Mucosa of stomach (tissue), 1 donor: ENCODE data around the gene CRISPLD2.
A peak's percentile ranks its signal among the peaks of the same experiment; 100 is the strongest.

Experiments
- H3K27me3 ChIP-seq: one replicate; pipeline ENCODE4 v1.7.0; 2013; ENCODE audit warnings: mild to moderate bottlenecking, low read length; ENCODE audit not compliant: control insufficient read depth, insufficient read depth
- H3K36me3 ChIP-seq: one replicate; pipeline ENCODE4 v1.7.0; 2013; ENCODE audit warnings: low read length; ENCODE audit not compliant: control insufficient read depth, insufficient read depth
- H3K4me1 ChIP-seq: one replicate; pipeline ENCODE4 v1.7.0; 2013; ENCODE audit warnings: mild to moderate bottlenecking, low read length; ENCODE audit not compliant: control insufficient read depth, insufficient read depth
- H3K4me3 ChIP-seq: one replicate; pipeline ENCODE4 v1.7.0; 2013; ENCODE audit warnings: low read length
- H3K9ac ChIP-seq: one replicate; pipeline ENCODE4 v1.7.0; 2013; ENCODE audit warnings: mild to moderate bottlenecking, low read length, moderate library complexity
- H3K9me3 ChIP-seq: one replicate; pipeline ENCODE4 v1.7.0; 2013; ENCODE audit warnings: mild to moderate bottlenecking, low read length, moderate library complexity; ENCODE audit not compliant: control insufficient read depth
- donor health status: Pancreatic carcinoma.

The CRISPLD2 gene

DNA sequence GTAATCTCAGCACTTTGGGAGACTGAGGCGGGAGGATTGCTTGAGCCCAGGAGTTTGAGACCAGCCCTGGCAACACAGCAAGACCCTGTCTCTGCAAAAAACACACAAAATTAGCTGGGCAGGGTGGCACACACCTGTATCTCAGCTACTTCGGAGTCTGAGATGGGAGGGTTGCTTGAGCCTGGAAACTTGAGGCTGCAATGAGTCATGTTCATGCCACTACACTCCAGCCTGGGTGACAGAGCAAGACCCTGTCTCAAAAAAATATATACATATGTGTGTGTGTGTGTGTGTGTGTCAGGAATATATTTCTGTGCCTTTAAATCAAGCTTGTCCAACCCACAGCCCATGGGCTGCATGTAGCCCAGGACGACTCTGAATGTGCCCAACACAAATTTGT is 55.2 kb downstream of the CRISPLD2 start:
- no peaks in the 10 kb centered on the region for H3K27me3 ChIP-seq
- peaks cover 20% of the 10 kb centered on the region for H3K4me1 ChIP-seq
- no peaks in the 10 kb centered on the region for H3K9me3 ChIP-seq
- no peak overlapping the region for H3K9ac ChIP-seq
- no peak overlapping the region for H3K4me3 ChIP-seq
- H3K36me3 ChIP-seq: no peaks in the 10 kb centered on the region

- Histone ChIP-seq H3K9me3 (no peaks in the 10 kb centered on the region), H3K36me3 (no peaks in the 10 kb centered on the region), H3K4me1 (peaks cover 25% of the 10 kb centered on the region), H3K4me3 (no peak overlapping the region), H3K9ac (no peak overlapping the region), H3K27me3 (no peaks in the 10 kb centered on the region)
Observed at GRCh38 chr16:84875846-84876245, 56.1 kb downstream of the CRISPLD2 start.

GRCh38 chr16:84876873-84877606 is 57.3 kb downstream of the CRISPLD2 start:
- Histone ChIP-seq H3K9ac (peak overlapping the region; percentile 18), H3K9me3 (no peaks in the 10 kb centered on the region), H3K27me3 (no peaks in the 10 kb centered on the region), H3K36me3 (no peaks in the 10 kb centered on the region), H3K4me3 (no peak overlapping the region), H3K4me1 (peaks cover 25% of the 10 kb centered on the region)

DNA sequence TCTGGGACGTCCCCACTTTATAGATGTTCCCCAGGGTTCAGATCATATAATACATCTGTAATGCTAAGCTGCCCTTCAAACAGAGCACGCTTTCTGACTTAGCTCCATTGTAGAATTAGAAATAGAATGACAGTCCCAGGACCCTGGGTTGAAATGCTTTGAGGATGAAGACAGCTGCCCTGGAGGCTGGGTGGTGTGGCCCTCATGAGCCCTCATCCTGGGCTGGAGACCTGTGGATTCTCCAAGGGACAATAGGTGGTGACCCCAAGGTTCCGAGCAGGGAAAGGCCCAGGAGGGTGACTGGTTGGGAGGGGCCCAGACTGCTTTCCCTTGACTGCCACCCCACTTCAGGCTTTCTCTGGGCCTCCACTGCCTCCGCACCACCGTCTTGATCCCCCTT is 59.0 kb downstream of the CRISPLD2 start:
- H3K9me3 ChIP-seq: no peaks in the 10 kb centered on the region
- no peaks in the 10 kb centered on the region for H3K27me3 ChIP-seq
- no peak overlapping the region for H3K4me3 ChIP-seq
- H3K9ac ChIP-seq: no peak overlapping the region
- H3K4me1 ChIP-seq: peaks cover 33% of the 10 kb centered on the region
- no peaks in the 10 kb centered on the region for H3K36me3 ChIP-seq

DNA sequence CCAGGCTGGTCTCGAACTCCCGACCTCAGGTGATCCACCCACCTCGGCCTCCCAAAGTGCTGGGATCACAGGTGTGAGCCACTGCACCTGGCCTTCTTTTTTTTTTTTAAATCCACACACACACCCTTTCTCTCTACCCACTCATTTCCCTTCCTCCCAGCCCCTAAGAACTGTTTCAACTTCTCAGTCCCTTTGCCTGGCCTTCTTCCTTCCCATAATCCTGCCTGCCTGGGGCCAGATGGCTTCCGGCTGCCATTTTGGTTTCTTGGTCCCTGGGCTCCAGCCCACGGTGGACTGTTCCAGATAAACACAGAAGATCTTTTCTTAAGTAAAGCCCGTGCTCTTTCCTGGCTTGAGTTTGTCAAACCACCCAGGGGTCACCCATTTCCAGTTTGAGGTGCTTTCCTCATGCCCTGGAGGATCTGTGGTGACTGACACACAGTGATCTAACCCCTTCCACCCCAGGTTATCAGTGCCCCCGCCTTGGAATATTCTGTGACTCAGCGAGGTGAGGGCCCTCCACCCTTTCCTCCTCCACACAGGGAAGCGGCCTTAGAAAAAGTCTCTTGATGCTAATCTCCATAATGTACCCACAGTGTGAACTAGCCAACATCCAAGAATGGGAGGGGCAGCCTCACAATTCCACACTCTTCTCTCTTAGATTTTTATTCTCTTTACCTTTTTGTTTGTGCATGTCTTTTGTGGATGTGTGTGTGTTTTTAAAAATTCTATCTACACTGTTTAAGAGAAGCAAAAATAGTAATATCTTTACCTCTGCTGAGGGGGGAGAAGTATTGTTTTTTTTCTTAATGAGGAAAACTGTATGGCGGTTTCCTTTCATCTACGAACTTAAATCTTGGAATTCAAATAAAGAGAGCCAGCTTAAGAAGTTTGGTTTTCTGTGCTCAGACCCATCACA is 60.0 kb downstream of the CRISPLD2 start:
- Histone ChIP-seq H3K27me3 (no peaks in the 10 kb centered on the region), H3K36me3 (no peaks in the 10 kb centered on the region), H3K4me3 (no peak overlapping the region), H3K9ac (peak overlapping the region; percentile 18), H3K4me1 (peaks cover 39% of the 10 kb centered on the region), H3K9me3 (no peaks in the 10 kb centered on the region)

DNA sequence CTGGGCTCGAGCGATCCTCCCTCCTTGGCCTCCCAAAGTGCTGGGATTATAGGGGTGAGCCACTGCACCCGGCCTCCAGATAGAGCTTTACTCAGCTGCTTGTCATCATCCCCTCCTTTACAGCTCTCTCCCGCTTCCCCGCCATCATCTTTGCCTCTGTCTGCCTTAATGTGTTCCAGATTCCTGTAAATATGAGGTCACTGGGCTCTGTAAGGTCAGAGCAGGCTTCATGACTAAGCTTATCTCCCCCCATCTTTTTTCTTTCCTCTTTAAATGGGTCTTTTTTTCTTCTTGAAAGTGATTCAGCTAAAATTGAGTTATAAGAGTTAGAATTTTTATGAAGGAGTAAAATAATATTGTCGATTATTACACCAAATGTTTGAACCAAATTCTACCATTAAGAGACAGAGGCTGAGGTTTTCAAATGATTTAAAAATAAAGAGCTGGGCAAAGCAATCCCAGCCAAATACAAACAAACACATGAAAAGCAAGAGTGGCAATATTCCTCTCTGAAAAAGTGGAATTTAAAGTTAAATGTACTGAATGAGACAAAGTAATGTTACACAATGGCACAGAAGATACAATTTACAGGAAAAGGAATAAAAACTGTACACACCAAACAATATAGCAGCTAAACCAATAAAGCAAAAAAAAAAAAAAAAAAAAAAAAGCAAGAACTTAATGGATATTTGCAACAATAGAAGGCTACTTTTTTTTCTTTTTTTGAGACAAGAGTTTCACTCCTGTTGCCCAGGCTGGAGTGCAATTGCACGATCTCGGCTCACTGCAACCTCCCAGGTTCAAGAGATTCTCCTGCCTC is 62.1 kb downstream of the CRISPLD2 start:
- no peak overlapping the region for H3K9ac ChIP-seq
- H3K4me1 ChIP-seq: peaks cover 42% of the 10 kb centered on the region
- no peaks in the 10 kb centered on the region for H3K27me3 ChIP-seq
- H3K36me3 ChIP-seq: no peaks in the 10 kb centered on the region
- no peaks in the 10 kb centered on the region for H3K9me3 ChIP-seq
- H3K4me3 ChIP-seq: no peak overlapping the region

- no peak overlapping the region for H3K4me3 ChIP-seq
- no peaks in the 10 kb centered on the region for H3K36me3 ChIP-seq
- no peaks in the 10 kb centered on the region for H3K9me3 ChIP-seq
- no peak overlapping the region for H3K9ac ChIP-seq
- H3K27me3 ChIP-seq: no peaks in the 10 kb centered on the region
- peaks cover 40% of the 10 kb centered on the region for H3K4me1 ChIP-seq
Observed at GRCh38 chr16:84883301-84883700, 63.5 kb downstream of the CRISPLD2 start.

- Histone ChIP-seq H3K4me3 (no peak overlapping the region), H3K27me3 (no peaks in the 10 kb centered on the region), H3K36me3 (no peaks in the 10 kb centered on the region), H3K4me1 (peaks cover 40% of the 10 kb centered on the region), H3K9ac (peak overlapping the region; percentile 24), H3K9me3 (no peaks in the 10 kb centered on the region)
Observed at GRCh38 chr16:84884246-84884595, 64.4 kb downstream of the CRISPLD2 start.

DNA sequence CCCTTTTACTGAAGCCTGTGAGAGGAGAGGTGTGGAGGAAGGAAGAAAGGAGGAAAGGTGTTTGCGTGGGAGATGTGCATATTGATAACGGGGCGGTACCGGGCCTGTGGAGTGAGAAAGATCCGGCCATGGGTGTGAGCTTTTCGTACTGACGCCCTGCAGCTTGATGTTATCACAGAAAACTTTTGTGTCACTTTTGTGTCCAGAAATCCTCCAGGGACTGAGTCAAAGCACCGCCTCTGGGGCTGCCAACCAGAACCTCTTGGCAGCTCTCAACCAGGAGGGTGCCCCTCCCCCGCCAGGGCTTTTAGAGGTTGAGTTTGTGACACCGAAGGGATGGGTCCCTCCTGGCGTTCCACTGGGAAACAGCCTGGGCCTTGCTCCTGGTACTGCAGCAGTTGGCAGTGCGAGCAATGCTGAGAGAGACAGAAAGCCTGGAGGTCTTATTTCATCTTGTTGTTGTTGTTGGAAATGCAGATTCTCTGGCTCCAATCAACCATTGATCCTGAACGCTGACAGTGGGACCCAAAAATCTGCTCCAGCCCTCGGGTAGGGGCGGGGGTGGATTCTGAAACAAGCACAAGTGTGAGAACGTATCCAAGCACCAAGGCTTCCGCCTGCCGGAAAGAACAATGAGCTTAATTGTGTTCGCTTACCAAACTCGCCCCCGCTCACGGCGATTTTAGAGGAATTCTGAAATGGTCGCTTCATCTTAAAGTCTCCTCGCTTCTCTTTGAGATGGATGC is 65.0 kb downstream of the CRISPLD2 start:
- Histone ChIP-seq H3K9me3 (no peaks in the 10 kb centered on the region), H3K27me3 (no peaks in the 10 kb centered on the region), H3K4me1 (peaks cover 34% of the 10 kb centered on the region), H3K9ac (peak overlapping the region; percentile 24), H3K36me3 (no peaks in the 10 kb centered on the region), H3K4me3 (no peak overlapping the region)

GRCh38 chr16:84885342-84885910 is 65.6 kb downstream of the CRISPLD2 start:
- Histone ChIP-seq H3K27me3 (no peaks in the 10 kb centered on the region), H3K9me3 (no peaks in the 10 kb centered on the region), H3K4me3 (no peak overlapping the region), H3K36me3 (no peaks in the 10 kb centered on the region), H3K9ac (peak overlapping the region; percentile 24), H3K4me1 (peaks cover 28% of the 10 kb centered on the region)

- no peaks in the 10 kb centered on the region for H3K9me3 ChIP-seq
- H3K27me3 ChIP-seq: no peaks in the 10 kb centered on the region
- no peaks in the 10 kb centered on the region for H3K36me3 ChIP-seq
- peaks cover 27% of the 10 kb centered on the region for H3K4me1 ChIP-seq
- no peak overlapping the region for H3K9ac ChIP-seq
- no peak overlapping the region for H3K4me3 ChIP-seq
Observed at GRCh38 chr16:84886497-84887090, 66.8 kb downstream of the CRISPLD2 start.
